ENCODE data around the gene ATG16L1. TPM values are rescaled to one million over a fixed set of nuclear protein-coding genes. Genes with fewer than 3 reads are reported as not detected.
A peak's percentile ranks its signal among the peaks of the same experiment; 100 is the strongest.

Gene ATG16L1
- total and polyA plus RNA-seq, 8 donors, result 7.4 to 15.0 (median 10.5) TPM

- Histone ChIP-seq H3K36me3 (no peaks in the 10 kb centered on the region), H3K4me3 (no peak overlapping the region), H3K27me3 (no peaks in the 10 kb centered on the region), H3K4me1 (no peaks in the 10 kb centered on the region), H3K27ac (no peak overlapping the region), H3K9me3 (no peaks in the 10 kb centered on the region)
- 64% methylated on average over 10 of the region's 10 CpGs for WGBS, 2 donors
- intact Hi-C loops (cut with DNase I), result no loop called here
- no peak for DNase-seq
- ATAC-seq, result no peak
- no peak for TF ChIP-seq CTCF (IDR thresholded peaks at IDR 0.05)
- no peak for FAIRE-seq
Observed at GRCh38 chr2:233208382-233209116, 42.9 kb upstream of the ATG16L1 start.

GRCh38 chr2:233209117-233209532, 42.3 kb upstream of the ATG16L1 start:
- WGBS, 2 donors, result 49 to 56% methylated on average over 4 of the region's 4 CpGs
- DNase-seq (no peak), ATAC-seq (no peak), FAIRE-seq (no peak)
- no peak for TF ChIP-seq CTCF (IDR thresholded peaks at IDR 0.05)
- no peaks in the 10 kb centered on the region for H3K36me3 ChIP-seq
- intact Hi-C loops (cut with DNase I), result no loop called here
- no peaks in the 10 kb centered on the region for H3K27me3 ChIP-seq
- no peak overlapping the region for H3K4me3 ChIP-seq
- H3K9me3 ChIP-seq, result no peaks in the 10 kb centered on the region
- no peak overlapping the region for H3K27ac ChIP-seq
- H3K4me1 ChIP-seq, result no peaks in the 10 kb centered on the region

GRCh38 chr2:233209533-233210171, 41.8 kb upstream of the ATG16L1 start:
- intact Hi-C loops (cut with DNase I), result no loop called here
- WGBS, 2 donors, result 39 to 45% methylated on average over 10 of the region's 10 CpGs
- Histone ChIP-seq H3K36me3 (no peaks in the 10 kb centered on the region), H3K4me1 (no peaks in the 10 kb centered on the region), H3K4me3 (no peak overlapping the region), H3K9me3 (no peaks in the 10 kb centered on the region), H3K27ac (no peak overlapping the region), H3K27me3 (no peaks in the 10 kb centered on the region)
- FAIRE-seq (no peak), DNase-seq (no peak), ATAC-seq (peak in 3 of 4 donors; percentile 53 to 62 (median 62))
- no peak for TF ChIP-seq CTCF (IDR thresholded peaks at IDR 0.05)

- no peak for DNase-seq
- no peak for ATAC-seq
- no peak overlapping the region for H3K4me3 ChIP-seq
- H3K27ac ChIP-seq, result no peak overlapping the region
- no peaks in the 10 kb centered on the region for H3K9me3 ChIP-seq
- FAIRE-seq, result no peak
- no peak for TF ChIP-seq CTCF (IDR thresholded peaks at IDR 0.05)
- H3K36me3 ChIP-seq, result no peaks in the 10 kb centered on the region
- intact Hi-C loops (cut with DNase I), result no loop called here
- no peaks in the 10 kb centered on the region for H3K4me1 ChIP-seq
- no peaks in the 10 kb centered on the region for H3K27me3 ChIP-seq
- whole genome bisulfite sequencing, 2 donors, result 74 to 88% methylated on average over 8 of the region's 8 CpGs
Observed at GRCh38 chr2:233210281-233210680, 41.2 kb upstream of the ATG16L1 start.
